Neural progenitor cell (in vitro differentiated cells): ENCODE measurements around the gene PIK3CD. TPM values are rescaled to one million over a fixed set of nuclear protein-coding genes. Genes with fewer than 3 reads are reported as not detected.
A peak's percentile ranks its signal among the peaks of the same experiment; 100 is the strongest.

ENCODE experiments used
- DNase-seq: peaks from one replicate; pipeline ENCODE4 v3.0.0-alpha.2; 2016; ENCODE audit warnings: low spot score
- H2AFZ ChIP-seq: fragments of 200-600 bp; sonication (generic); replicated peaks from 2 replicates; pipeline ENCODE4 v1.6.1; 2016; ENCODE audit warnings: antibody characterized with exemption
- H3F3A ChIP-seq: fragments of 200-600 bp; sonication (generic); 2 replicates; pipeline ENCODE4 v1.6.1; 2016; ENCODE audit warnings: antibody characterized with exemption, low read depth
- H3K27ac ChIP-seq: fragments of 200-600 bp; sonication (generic); 2 replicates; pipeline ENCODE4 v1.5.1; 2016; ENCODE audit warnings: mild to moderate bottlenecking
- H3K27me3 ChIP-seq: fragments of 200-600 bp; sonication (generic); 2 replicates; pipeline ENCODE4 v1.6.1; 2016; ENCODE audit warnings: mild to moderate bottlenecking, moderate library complexity
- H3K36me3 ChIP-seq: fragments of 200-600 bp; sonication (generic); 2 replicates; pipeline ENCODE4 v1.5.1; 2016
- H3K4me1 ChIP-seq: fragments of 200-600 bp; sonication (generic); 2 replicates; pipeline ENCODE4 v1.6.1; 2016; ENCODE audit warnings: mixed run types
- H3K4me2 ChIP-seq: fragments of 200-600 bp; sonication (generic); 2 replicates; pipeline ENCODE4 v1.6.1; 2016
- H3K4me3 ChIP-seq: fragments of 200-600 bp; sonication (generic); 2 replicates; pipeline ENCODE4 v1.5.1; 2016
- H3K79me2 ChIP-seq: fragments of 200-600 bp; sonication (generic); 2 replicates; pipeline ENCODE4 v1.6.1; 2016; ENCODE audit warnings: low read depth
- H3K9ac ChIP-seq: fragments of 200-600 bp; sonication (generic); 2 replicates; pipeline ENCODE4 v1.6.1; 2016
- H3K9me3 ChIP-seq: fragments of 200-600 bp; sonication (generic); 2 replicates; pipeline ENCODE4 v1.5.1; 2016; ENCODE audit warnings: low read depth
- H4K20me1 ChIP-seq: fragments of 200-600 bp; sonication (generic); 2 replicates; pipeline ENCODE4 v1.6.1; 2016; ENCODE audit warnings: low read depth
- H3K27ac Mint-ChIP-seq: 3 replicates; pipeline ENCODE4 v1.8.0; 2021; ENCODE audit warnings: mixed read lengths
- H3K27me3 Mint-ChIP-seq: 2 replicates; pipeline ENCODE4 v1.8.0; 2022; ENCODE audit warnings: low read depth, mild to moderate bottlenecking, inconsistent platforms, moderate library complexity, mixed read lengths; ENCODE audit not compliant: insufficient read depth
- H3K36me3 Mint-ChIP-seq: 3 replicates; pipeline ENCODE4 v1.8.0; 2021; ENCODE audit warnings: mixed read lengths
- H3K4me1 Mint-ChIP-seq: 3 replicates; pipeline ENCODE4 v1.8.0; 2021; ENCODE audit warnings: mixed read lengths
- H3K4me3 Mint-ChIP-seq: 3 replicates; pipeline ENCODE4 v1.8.0; 2021; ENCODE audit warnings: mild to moderate bottlenecking, moderate library complexity, mixed read lengths
- H3K9me3 Mint-ChIP-seq: 3 replicates; pipeline ENCODE4 v1.8.0; 2020; ENCODE audit warnings: mixed read lengths
- EZH2 ChIP-seq: fragments of 200-600 bp; sonication (generic); IDR thresholded peaks from 2 replicates; pipeline ENCODE4 v1.6.1; 2017; ENCODE audit warnings: antibody characterized with exemption, mild to moderate bottlenecking, moderate library complexity
- EZH2phosphoT487 ChIP-seq: fragments of 200-600 bp; sonication (generic); IDR thresholded peaks from 2 replicates; pipeline ENCODE4 v1.6.1; 2017; ENCODE audit warnings: antibody characterized with exemption
- total RNA-seq: library from RNA; depleted of rRNA; stranded (reverse); fragments of >200 nt; gene quantifications from 2 replicates; pipeline ENCODE4 v1.2.3, GENCODE V29; 2015; ENCODE audit warnings: low replicate concordance
- TF ChIP-seq, protein P1 (sequence below): fragments of 200-600 bp; sonication (generic); IDR thresholded peaks from 2 replicates; pipeline ENCODE4 v1.5.1; 2017; ENCODE audit warnings: antibody characterized with exemption, mild to moderate bottlenecking

PIK3CD gene
- total RNA-seq, 1 donor from 2014 or later, result 5.0 TPM

- Histone ChIP-seq H3K27ac (no peak overlapping the region), H3K36me3 (peaks cover 4% of the 10 kb centered on the region), H3K4me2 (no peak overlapping the region), H3K9ac (no peak overlapping the region), H3K9me3 (no peaks in the 10 kb centered on the region), H4K20me1 (peaks cover 43% of the 10 kb centered on the region), H3K4me3 (no peak overlapping the region), H3F3A (no peaks in the 10 kb centered on the region), H3K79me2 (peaks cover 21% of the 10 kb centered on the region), H2AFZ (no peak overlapping the region), H3K27me3 (no peaks in the 10 kb centered on the region), H3K4me1 (peaks cover 14% of the 10 kb centered on the region)
- DNase-seq, result no peak
- no peak overlapping the region for H3K4me3 Mint-ChIP-seq
- H3K4me1 Mint-ChIP-seq, result peaks cover 9% of the 10 kb centered on the region
- no peak overlapping the region for H3K27ac Mint-ChIP-seq
- H3K27me3 Mint-ChIP-seq, result peaks cover 2% of the 10 kb centered on the region
- TF ChIP-seq, protein P1, sequence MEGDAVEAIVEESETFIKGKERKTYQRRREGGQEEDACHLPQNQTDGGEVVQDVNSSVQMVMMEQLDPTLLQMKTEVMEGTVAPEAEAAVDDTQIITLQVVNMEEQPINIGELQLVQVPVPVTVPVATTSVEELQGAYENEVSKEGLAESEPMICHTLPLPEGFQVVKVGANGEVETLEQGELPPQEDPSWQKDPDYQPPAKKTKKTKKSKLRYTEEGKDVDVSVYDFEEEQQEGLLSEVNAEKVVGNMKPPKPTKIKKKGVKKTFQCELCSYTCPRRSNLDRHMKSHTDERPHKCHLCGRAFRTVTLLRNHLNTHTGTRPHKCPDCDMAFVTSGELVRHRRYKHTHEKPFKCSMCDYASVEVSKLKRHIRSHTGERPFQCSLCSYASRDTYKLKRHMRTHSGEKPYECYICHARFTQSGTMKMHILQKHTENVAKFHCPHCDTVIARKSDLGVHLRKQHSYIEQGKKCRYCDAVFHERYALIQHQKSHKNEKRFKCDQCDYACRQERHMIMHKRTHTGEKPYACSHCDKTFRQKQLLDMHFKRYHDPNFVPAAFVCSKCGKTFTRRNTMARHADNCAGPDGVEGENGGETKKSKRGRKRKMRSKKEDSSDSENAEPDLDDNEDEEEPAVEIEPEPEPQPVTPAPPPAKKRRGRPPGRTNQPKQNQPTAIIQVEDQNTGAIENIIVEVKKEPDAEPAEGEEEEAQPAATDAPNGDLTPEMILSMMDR, result no peak
- TF ChIP-seq EZH2phosphoT487 (no peak), EZH2 (no peak)
- H3K36me3 Mint-ChIP-seq, result peaks cover 33% of the 10 kb centered on the region
- no peaks in the 10 kb centered on the region for H3K9me3 Mint-ChIP-seq
Measured at GRCh38 chr1:9751971-9752370, 100.4 kb downstream of the PIK3CD start.

DNA sequence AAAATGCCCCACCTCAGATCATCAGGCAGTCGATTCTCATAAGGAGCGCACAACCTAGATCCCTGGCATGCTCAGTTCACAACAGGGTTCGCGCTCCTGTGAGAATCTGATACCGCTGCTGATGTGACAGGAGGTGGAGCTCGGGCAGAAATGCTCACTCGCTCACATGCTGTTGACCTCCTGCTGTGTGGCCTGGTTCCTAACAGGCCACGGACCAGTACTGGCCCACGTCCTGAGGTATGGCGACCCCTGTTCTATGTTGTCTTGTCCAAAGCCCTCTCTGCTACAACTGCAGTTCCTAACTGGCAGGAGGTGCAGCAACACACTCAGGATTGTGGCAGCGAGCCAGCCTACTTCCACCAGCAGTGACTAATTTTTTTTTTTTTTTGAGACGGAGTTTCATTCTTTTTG, 101.6 kb downstream of the PIK3CD start:
- peaks cover 14% of the 10 kb centered on the region for H3K4me1 ChIP-seq
- peaks cover 35% of the 10 kb centered on the region for H3K36me3 Mint-ChIP-seq
- no peak overlapping the region for H3K4me3 ChIP-seq
- peaks cover 33% of the 10 kb centered on the region for H3K79me2 ChIP-seq
- DNase-seq, result no peak
- peaks cover 43% of the 10 kb centered on the region for H4K20me1 ChIP-seq
- TF ChIP-seq, protein P1, result no peak
- no peak for TF ChIP-seq EZH2
- TF ChIP-seq EZH2phosphoT487, result no peak
- H3K4me2 ChIP-seq, result no peak overlapping the region
- H3K9ac ChIP-seq, result no peak overlapping the region
- H3K27ac Mint-ChIP-seq, result no peak overlapping the region
- peaks cover 2% of the 10 kb centered on the region for H3K27me3 Mint-ChIP-seq
- H3F3A ChIP-seq, result no peaks in the 10 kb centered on the region
- no peaks in the 10 kb centered on the region for H3K27me3 ChIP-seq
- no peak overlapping the region for H3K4me3 Mint-ChIP-seq
- peaks cover 4% of the 10 kb centered on the region for H3K36me3 ChIP-seq
- H3K9me3 ChIP-seq, result no peaks in the 10 kb centered on the region
- peaks cover 13% of the 10 kb centered on the region for H3K4me1 Mint-ChIP-seq
- H3K9me3 Mint-ChIP-seq, result peaks cover 4% of the 10 kb centered on the region
- H3K27ac ChIP-seq, result no peak overlapping the region
- H2AFZ ChIP-seq, result no peak overlapping the region

DNA sequence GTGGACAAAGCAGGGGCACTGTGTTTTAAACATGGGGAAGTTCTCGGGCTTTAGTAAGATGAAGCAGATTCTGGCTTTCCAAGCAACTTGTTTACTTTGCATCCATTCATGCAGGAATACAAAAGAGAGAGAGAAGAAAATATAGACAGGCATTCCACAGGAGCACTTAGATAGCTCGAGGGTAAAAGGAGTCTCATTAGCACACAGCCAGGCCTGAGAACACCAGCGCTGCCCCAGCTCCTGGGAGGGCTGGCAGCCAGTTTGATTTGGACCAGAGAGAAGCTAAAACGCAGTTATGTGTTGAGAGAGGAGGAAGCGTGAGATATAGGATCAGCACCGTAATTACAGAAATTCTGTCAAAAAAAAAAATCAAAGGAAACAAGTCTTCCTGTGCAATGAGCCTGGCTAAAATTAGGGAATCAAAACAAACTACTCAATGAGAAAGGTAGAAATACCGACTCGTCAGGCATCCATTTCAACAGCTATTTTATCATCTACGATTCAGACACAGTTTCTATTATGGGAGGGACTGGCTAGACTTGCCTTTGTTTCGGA, 104.0 kb downstream of the PIK3CD start:
- Mint-ChIP-seq H3K27me3 (no peaks in the 10 kb centered on the region), H3K27ac (peak overlapping the region; percentile 24), H3K36me3 (peaks cover 29% of the 10 kb centered on the region), H3K9me3 (peaks cover 4% of the 10 kb centered on the region), H3K4me1 (peaks cover 22% of the 10 kb centered on the region), H3K4me3 (no peak overlapping the region)
- Histone ChIP-seq H3K9ac (no peak overlapping the region), H3K27me3 (no peaks in the 10 kb centered on the region), H4K20me1 (peaks cover 54% of the 10 kb centered on the region), H3K9me3 (no peaks in the 10 kb centered on the region), H3K4me3 (no peak overlapping the region), H3K4me2 (no peak overlapping the region), H3K79me2 (peaks cover 57% of the 10 kb centered on the region), H3K36me3 (peaks cover 4% of the 10 kb centered on the region), H2AFZ (no peak overlapping the region), H3F3A (no peaks in the 10 kb centered on the region), H3K4me1 (peaks cover 14% of the 10 kb centered on the region), H3K27ac (peak overlapping the region; percentile 40)
- no peak for DNase-seq
- TF ChIP-seq EZH2, result no peak
- no peak for TF ChIP-seq EZH2phosphoT487
- TF ChIP-seq, protein P1, result no peak
